Activated CD8-positive, alpha-beta memory T cell treated with anti-CD3 and anti-CD28 coated beads, Interleukin-2, amount 50 U/mL, for 24 hours (primary cell): ENCODE data around the gene CBL.
A peak's percentile ranks its signal among the peaks of the same experiment; 100 is the strongest.
"Not testable (repeated sequence)": the region's sequence is repeated elsewhere in the genome, so short reads cannot be mapped to it uniquely, and the experiment has no call there.

Experiments used
- DNase-seq: peaks from one replicate; pipeline ENCODE4 v3.0.0-alpha.2; 2020; ENCODE audit errors: extremely low read depth

Gene CBL

DNA sequence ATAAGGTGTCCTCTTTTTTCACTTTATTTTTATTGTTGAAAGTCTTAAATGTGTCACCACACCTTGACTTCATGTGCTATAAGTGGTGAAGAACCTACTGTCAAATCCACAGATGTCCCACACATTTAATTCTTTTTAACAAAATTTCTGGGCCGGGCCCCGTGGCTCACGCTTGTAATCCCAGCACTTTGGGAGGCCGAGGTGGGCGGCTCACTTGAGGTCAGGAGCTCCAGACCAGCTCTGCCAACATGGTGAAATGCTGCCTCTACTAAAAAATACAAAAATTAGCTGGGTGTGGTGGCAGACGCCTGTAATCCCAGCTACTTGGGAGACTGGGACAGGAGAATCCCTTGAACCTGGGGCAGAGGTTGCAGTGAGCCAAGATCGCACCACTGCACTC is 3.0 kb downstream of the CBL start:
- no peak for DNase-seq

DNA sequence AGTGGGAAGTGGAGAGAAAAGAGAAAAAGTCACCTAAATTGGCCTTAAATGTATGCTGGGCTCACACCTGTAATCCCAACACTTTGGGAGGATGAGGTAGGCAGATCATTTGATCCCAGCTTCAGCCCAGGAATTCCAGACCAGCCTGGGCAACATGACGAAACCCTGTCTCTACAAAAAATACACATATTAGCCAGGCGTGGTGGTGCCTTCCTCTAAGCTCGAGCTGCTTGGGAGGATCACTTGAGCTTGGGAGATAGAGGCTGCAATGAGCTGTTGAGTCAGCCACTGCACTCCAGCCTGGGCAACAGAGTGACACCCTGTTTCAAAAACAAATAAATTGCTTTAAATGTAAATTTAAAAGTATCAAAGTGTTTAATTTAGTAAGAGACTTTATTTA is 3.9 kb downstream of the CBL start:
- no peak for DNase-seq

GRCh38 chr11:119218141-119218878 is 12.2 kb downstream of the CBL start:
- no peak for DNase-seq

GRCh38 chr11:119222308-119222707 is 16.2 kb downstream of the CBL start:
- no peak for DNase-seq

DNA sequence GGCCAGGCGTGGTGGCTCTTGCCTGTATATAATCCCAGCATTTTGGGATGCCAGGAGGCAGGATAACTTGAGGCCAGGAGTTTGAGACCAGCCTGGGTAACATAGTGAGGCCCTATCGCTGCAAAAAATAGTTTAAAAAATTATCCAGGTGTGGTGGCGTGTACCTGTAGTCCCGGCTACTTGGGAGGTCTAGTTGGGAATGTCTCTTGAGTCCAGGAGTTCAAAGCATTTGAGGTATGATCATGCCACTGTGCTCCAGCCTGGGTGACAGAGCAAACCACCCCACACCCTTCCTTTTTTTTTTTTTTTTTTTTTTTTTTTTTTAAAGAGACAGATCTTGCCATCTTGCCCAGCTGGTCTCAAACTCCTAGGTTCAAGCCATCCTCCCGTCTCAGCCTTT is 16.8 kb downstream of the CBL start:
- DNase-seq, result no peak

GRCh38 chr11:119223856-119224255 is 17.7 kb downstream of the CBL start:
- no peak for DNase-seq

DNA sequence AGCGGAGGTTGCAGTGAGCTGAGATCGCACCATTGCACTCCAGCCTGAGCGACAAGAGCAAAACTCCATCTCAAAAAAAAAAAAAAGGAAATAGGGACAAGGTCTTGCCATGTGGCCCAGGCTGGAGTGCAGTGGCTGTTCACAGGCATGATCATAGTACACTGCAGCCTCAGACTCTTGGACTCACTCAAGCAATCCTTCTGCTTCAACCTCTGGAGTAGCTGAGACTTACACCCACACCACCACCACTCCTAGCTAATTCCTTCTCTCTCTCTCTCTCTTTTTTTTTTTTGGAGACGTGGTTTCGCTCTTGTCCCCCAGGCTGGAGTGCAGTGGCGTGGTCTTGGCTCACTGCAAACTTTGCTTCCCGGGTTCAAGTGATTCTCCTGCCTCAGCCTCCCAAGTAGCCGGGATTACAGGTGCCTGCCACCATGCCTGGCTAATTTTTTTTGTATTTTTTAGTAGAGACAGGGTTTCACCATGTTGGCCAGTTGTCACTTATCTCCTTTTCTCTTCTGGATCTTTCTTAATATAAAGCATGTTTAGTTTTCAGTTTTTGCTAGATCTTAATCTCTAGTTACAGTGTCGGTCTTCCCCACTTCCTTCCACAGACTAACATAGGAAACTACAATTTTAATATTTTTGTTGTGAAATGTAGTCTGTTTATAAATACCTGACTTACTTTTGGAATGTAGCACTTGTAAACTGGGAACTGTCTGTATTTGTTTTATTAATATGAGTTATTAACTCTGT is 22.6 kb downstream of the CBL start:
- DNase-seq, result not testable (repeated sequence)

DNA sequence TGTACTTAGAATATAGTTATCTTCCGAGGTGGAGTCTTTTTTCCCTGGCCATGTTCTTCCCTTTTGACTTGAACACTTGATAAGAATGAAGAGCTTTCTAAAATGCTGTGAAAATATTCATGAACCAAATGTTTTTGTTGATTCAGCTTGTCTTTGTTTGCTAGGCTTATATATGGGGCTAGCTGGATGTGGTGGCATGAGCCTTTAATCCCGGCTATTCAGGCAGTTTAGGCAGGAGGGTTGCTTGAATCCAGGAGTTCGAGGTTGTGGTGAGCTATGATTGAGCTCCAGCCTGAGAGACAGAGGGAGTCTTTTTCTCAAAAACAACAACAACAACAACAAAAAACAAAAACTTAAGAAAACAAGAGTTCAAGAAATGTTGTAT is 23.1 kb downstream of the CBL start:
- DNase-seq, result no peak

- DNase-seq, result no peak
Measured at GRCh38 chr11:119229741-119230140, 23.6 kb downstream of the CBL start.

DNA sequence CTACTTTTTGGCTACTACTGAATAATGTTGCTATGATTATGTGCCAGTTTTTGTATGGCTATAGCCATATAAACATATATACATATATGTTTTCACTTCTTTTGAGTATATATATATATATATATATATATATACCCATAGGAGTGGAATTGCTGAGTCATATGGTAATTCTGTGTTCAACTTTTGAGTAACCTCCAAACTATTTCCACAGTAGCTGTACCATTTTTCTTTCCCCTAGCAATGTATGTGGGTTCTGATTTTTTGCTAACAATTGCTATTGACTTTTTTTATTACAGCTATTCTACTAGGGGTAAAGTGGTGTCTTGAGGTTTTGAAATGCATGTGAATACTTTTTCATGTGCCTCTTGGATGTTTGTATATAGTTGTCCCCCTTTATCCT is 30.4 kb downstream of the CBL start:
- DNase-seq, result no peak

DNA sequence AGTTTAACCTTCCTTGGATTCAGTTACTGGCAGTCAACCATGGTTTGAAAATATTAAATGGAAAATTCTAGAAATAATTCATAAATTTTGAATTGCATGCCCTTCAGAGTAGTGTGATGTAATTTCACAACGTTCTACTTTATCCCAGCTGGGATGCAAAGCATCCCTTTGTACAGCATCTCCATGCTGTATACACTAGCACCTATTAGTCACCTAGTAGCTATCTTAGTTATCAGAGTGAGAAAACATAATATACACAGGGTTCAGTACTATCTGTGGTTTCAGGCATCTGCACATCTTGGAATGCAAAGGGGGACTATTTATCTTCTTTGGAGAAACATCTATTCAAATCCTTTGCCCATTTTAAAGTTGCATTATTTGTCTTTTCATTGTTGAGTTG is 30.8 kb downstream of the CBL start:
- DNase-seq, result no peak

- no peak for DNase-seq
Measured at GRCh38 chr11:119237515-119237914, 31.4 kb downstream of the CBL start.

GRCh38 chr11:119248750-119249670 is 42.9 kb downstream of the CBL start:
- DNase-seq, result no peak

DNA sequence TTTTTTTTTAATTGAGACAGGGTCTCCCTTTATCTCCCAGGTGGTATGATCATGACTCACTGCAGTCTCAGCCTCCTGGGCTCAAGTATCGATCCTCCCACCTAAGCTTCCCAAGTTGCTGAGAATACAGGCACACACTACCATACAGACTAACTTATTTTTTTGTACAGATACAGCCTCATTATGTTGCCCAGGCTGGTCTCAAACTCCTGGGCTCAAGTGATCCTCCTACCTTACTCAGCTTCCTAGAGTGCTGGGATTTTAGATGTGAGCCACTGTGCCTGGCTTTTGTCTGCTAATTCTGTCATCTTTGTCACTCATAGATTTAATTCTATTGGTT is 43.5 kb downstream of the CBL start:
- DNase-seq, result no peak

GRCh38 chr11:119251114-119251513 is 45.0 kb downstream of the CBL start:
- DNase-seq, result no peak

- peak; percentile 21 for DNase-seq
Measured at GRCh38 chr11:119254239-119254638, 48.1 kb downstream of the CBL start.

DNA sequence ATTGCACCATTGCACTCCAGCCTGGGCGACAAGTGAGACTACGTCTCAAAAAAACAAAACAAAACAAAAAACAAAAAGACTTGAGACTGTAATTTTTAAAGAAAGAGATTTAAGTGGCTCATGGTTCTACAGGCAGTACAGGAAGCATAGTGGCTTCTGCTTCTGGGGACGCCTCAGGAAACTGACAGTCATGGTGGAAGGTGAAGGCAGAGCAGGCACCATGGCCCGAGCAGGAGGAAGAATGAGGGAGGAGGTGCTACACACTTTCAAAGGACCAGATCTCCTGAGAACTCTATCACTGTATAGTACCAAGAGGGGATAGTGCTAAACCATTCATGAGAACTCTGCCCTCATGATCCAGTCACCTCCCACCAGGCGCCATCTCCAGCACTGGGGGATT is 52.0 kb downstream of the CBL start:
- no peak for DNase-seq

DNA sequence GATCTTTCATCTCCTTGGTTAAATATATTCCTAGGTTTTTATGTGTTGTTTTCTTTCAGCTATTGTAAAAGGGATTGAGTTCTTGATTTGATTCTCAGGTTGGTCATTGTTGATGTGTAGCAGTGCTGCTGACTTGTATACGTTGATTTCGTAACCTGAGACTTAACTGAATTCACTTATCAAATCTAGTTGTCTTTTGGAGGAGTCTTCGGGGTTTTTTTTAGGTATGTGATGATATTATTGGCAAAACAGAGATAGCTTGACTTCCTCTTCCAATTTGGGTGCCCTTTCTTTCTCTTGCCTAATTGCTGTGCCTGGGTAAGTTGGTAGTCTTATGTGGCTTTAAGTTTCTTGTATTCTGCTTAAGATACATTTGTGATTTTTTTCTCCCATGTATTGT is 52.8 kb downstream of the CBL start:
- DNase-seq, result no peak

GRCh38 chr11:119262668-119263351 is 56.7 kb downstream of the CBL start:
- no peak for DNase-seq

GRCh38 chr11:119263352-119263940 is 57.3 kb downstream of the CBL start:
- no peak for DNase-seq

DNA sequence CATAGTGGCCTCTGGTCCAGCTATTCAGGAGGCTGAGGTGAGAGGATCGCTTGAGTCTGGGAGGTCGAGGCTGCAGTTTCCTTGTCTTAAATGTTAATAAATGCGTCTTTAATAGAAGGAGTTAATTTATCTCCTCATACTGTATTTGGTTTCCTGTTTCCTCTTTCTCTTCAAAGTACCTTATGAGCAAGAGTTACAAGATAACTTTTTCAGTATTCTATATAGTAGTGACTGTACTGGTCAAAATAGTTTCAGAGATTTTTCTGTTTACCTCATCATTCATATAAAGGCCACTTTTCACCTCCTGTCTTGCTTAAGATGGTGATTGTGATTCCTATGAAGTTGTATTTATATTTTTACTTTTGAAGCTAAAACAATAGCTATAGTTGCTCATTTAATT is 59.9 kb downstream of the CBL start:
- DNase-seq, result no peak
